A673 (cell line): ENCODE data around the gene SIAH3. TPM values are rescaled to one million over a fixed set of nuclear protein-coding genes. Genes with fewer than 3 reads are reported as not detected.
A peak's percentile ranks its signal among the peaks of the same experiment; 100 is the strongest.

Source experiments
- BruUV-seq: library from RNA; stranded (reverse); fragments of 400-500 nt; replicated peaks from 2 replicates; lab custom pipeline; 2021; lab: Mats Ljungman, UMichigan
- CTCF ChIA-PET: fragments of 300-600 bp; sonication (Branson Sonifier 250); formaldehyde crosslinking; loops from one replicate; lab custom pipeline; 2022; ENCODE audit warnings: antibody characterized with exemption; lab: Charles Lee
- POLR2A ChIA-PET: fragments of 300-600 bp; sonication (Branson Sonifier 250); formaldehyde crosslinking; loops from one replicate; lab custom pipeline; 2022; ENCODE audit warnings: antibody characterized with exemption; ENCODE audit not compliant: low non-redundant PET; lab: Charles Lee
- DNase-seq: peaks from one replicate; pipeline ENCODE4 v3.0.0-alpha.2; 2015; ENCODE audit warnings: low spot score
- H3K27ac ChIP-seq: fragments of 200-600 bp; sonication (generic); 2 replicates; pipeline ENCODE4 v1.5.1; 2016; ENCODE audit warnings: mixed run types, low read depth, mild to moderate bottlenecking, mixed read lengths, antibody characterized with exemption, low read length; ENCODE audit not compliant: poor library complexity, severe bottlenecking
- H3K27me3 ChIP-seq: fragments of 200-600 bp; sonication (generic); replicated peaks from 2 replicates; pipeline ENCODE4 v1.6.1; 2017; ENCODE audit warnings: mixed run types, low read depth, mild to moderate bottlenecking, mixed read lengths, antibody characterized with exemption, low read length; ENCODE audit not compliant: insufficient read depth, poor library complexity
- H3K36me3 ChIP-seq: fragments of 200-600 bp; sonication (generic); 2 replicates; pipeline ENCODE4 v1.6.1; 2016; ENCODE audit warnings: mixed run types, mild to moderate bottlenecking, mixed read lengths, antibody characterized with exemption, low read length; ENCODE audit not compliant: insufficient read depth, poor library complexity, severe bottlenecking
- H3K4me1 ChIP-seq: fragments of 200-600 bp; sonication (generic); 2 replicates; pipeline ENCODE4 v1.6.1; 2017; ENCODE audit warnings: mixed run types, mild to moderate bottlenecking, mixed read lengths, antibody characterized with exemption, low read length; ENCODE audit not compliant: insufficient read depth, poor library complexity, severe bottlenecking
- H3K4me3 ChIP-seq: fragments of 200-600 bp; sonication (generic); 2 replicates; pipeline ENCODE4 v1.5.1; 2016; ENCODE audit warnings: low read depth, mixed run types, mild to moderate bottlenecking, mixed read lengths, low read length; ENCODE audit not compliant: poor library complexity, severe bottlenecking
- H3K9me3 ChIP-seq: fragments of 200-600 bp; sonication (generic); 2 replicates; pipeline ENCODE4 v1.6.1; 2016; ENCODE audit warnings: mixed run types, low read depth, mild to moderate bottlenecking, mixed read lengths, antibody characterized with exemption, low read length; ENCODE audit not compliant: poor library complexity, severe bottlenecking
- EZH2 ChIP-seq: fragments of 200-600 bp; sonication (generic); IDR thresholded peaks from 2 replicates; pipeline ENCODE4 v1.6.1; 2017; ENCODE audit warnings: borderline replicate concordance, low read depth, mild to moderate bottlenecking, mixed read lengths, antibody characterized with exemption, low read length; ENCODE audit not compliant: poor library complexity, severe bottlenecking
- intact Hi-C: fragments of 100-400 bp; cut with micrococcal nuclease; formaldehyde crosslinking; loops from one replicate; pipeline ENCODE4 v1.10.0; 2022; ENCODE audit not compliant: unreplicated experiment
- total RNA-seq: library from RNA; stranded (reverse); gene quantifications from 2 replicates; pipeline ENCODE4 v1.2.3, GENCODE V29; 2021
- TF ChIP-seq, protein P1 (sequence below): fragments of 300-800, 200-600 bp; sonication (generic); conservative IDR thresholded peaks from 2 replicates; pipeline ENCODE4 v1.5.1; 2017; ENCODE audit warnings: low read depth, mild to moderate bottlenecking, antibody characterized with exemption, low read length, moderate library complexity, mixed read lengths

SIAH3 gene
- total RNA-seq, 1 experiment from 2014 or later, result 4.6 TPM

- peak overlapping the region; percentile 8 for H3K27ac ChIP-seq
- no peaks in the 10 kb centered on the region for H3K9me3 ChIP-seq
- intact Hi-C loops, result no loop called here
- ChIA-PET CTCF (no interaction called here), POLR2A (no interaction called here)
- peak; percentile 42 for DNase-seq
- H3K36me3 ChIP-seq, result no peaks in the 10 kb centered on the region
- TF ChIP-seq, protein P1, sequence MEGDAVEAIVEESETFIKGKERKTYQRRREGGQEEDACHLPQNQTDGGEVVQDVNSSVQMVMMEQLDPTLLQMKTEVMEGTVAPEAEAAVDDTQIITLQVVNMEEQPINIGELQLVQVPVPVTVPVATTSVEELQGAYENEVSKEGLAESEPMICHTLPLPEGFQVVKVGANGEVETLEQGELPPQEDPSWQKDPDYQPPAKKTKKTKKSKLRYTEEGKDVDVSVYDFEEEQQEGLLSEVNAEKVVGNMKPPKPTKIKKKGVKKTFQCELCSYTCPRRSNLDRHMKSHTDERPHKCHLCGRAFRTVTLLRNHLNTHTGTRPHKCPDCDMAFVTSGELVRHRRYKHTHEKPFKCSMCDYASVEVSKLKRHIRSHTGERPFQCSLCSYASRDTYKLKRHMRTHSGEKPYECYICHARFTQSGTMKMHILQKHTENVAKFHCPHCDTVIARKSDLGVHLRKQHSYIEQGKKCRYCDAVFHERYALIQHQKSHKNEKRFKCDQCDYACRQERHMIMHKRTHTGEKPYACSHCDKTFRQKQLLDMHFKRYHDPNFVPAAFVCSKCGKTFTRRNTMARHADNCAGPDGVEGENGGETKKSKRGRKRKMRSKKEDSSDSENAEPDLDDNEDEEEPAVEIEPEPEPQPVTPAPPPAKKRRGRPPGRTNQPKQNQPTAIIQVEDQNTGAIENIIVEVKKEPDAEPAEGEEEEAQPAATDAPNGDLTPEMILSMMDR, result no peak
- no peak for TF ChIP-seq EZH2
- peaks cover 38% of the 10 kb centered on the region for H3K4me1 ChIP-seq
- H3K4me3 ChIP-seq, result no peak overlapping the region
- no TSS peak for BruUV-seq
- no peaks in the 10 kb centered on the region for H3K27me3 ChIP-seq
Measured at GRCh38 chr13:45833663-45834375, 17.7 kb downstream of the SIAH3 start.

GRCh38 chr13:45833242-45833641, 18.3 kb downstream of the SIAH3 start:
- Histone ChIP-seq H3K36me3 (no peaks in the 10 kb centered on the region), H3K4me1 (peaks cover 32% of the 10 kb centered on the region), H3K9me3 (no peaks in the 10 kb centered on the region), H3K27ac (peak overlapping the region; percentile 8), H3K27me3 (no peaks in the 10 kb centered on the region), H3K4me3 (no peak overlapping the region)
- no peak for DNase-seq
- POLR2A ChIA-PET, result interaction anchor here (0.6 kb wide), 1 partner anchor 79 kb away, joined by 4 read pairs; no protein-coding TSS in a partner anchor
- BruUV-seq, result no TSS peak
- intact Hi-C loops, result no loop called here
- CTCF ChIA-PET, result no interaction called here
- no peak for TF ChIP-seq EZH2
- TF ChIP-seq, protein P1, result no peak

- DNase-seq, result no peak
- CTCF ChIA-PET, result interaction anchor here (0.6 kb wide), 1 partner anchor 39 kb away, joined by 4 read pairs; no protein-coding TSS in a partner anchor
- Histone ChIP-seq H3K4me1 (peaks cover 19% of the 10 kb centered on the region), H3K36me3 (no peaks in the 10 kb centered on the region), H3K27ac (no peak overlapping the region), H3K27me3 (no peaks in the 10 kb centered on the region), H3K4me3 (no peak overlapping the region), H3K9me3 (no peaks in the 10 kb centered on the region)
- TF ChIP-seq, protein P1, result no peak
- no peak for TF ChIP-seq EZH2
- intact Hi-C loops, result no loop called here
- POLR2A ChIA-PET, result no interaction called here
- no TSS peak for BruUV-seq
Measured at GRCh38 chr13:45831851-45832250, 19.7 kb downstream of the SIAH3 start.
